ENCODE data around the gene KIF16B.

The KIF16B gene

DNA sequence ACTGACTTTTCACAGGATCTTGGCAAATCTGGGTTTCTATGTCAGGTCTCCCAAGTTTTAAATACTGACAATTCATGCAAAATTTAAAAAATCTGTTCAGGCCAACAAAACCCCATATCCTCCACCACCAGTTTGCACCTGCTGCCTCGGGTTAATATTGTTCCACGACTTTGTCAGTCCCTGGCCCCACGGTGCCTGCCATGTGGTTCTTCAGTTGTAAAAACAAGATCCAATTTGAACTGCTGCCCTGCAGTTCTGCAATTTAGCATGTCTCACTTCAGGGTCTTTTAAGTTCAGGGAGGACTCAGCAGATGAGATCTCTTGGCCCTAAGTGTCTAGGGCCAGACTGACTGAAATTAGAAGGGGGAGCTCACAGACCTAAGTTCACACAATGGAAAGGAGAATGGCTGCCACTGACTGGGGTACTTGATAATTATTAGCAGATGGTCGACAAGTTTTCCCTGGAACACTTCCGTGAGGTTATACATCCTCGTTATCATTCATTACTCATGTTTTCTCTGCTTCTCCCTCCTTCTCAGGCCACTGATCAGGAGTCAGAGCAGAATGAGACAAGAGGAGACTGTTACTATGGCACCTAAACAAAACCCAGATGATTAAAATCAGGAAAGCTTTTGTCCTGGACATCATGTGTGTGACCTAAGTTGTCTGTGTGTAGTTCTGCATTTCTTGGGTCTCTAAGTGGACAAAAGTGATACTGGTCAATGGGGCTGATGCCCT is 223.6 kb downstream of the KIF16B start (continued):
- TF ChIP-seq HOXA7 (CRISPR knock-in tag; IDR thresholded peaks at IDR 0.05; ENCODE audit: borderline replicate concordance) (no peak), ZNF768 (tag by site-specific recombination; IDR thresholded peaks at IDR 0.05) (no peak), ZNF112 (tag by site-specific recombination; IDR thresholded peaks at IDR 0.05) (no peak), EGR2 (tag by site-specific recombination; IDR thresholded peaks at IDR 0.05; ENCODE audit: low read depth) (no peak), ZBTB20 (tag by site-specific recombination; IDR thresholded peaks at IDR 0.05) (no peak), ZNF366 (tag by site-specific recombination; conservative IDR thresholded peaks at IDR 0.05) (no peak)

DNA sequence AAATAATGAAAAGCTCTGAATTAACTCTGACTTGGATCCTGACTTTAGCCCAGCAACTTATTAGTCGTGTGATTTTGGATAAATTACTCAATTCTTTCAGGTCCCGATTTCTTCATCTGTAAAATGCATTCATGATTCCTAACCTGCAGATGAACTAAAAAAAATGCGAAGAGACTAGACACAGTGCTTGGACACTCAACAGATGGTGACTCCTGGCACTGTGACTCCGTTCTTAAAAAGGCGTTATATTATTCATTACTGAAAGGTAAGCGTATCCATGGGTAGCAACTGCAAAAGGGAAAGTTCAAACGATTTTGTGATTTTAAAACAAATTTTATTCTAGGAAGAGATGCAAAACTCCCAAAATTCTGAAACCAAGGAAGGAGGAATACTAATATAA is 226.3 kb downstream of the KIF16B start:
- CTCF ChIA-PET, result no interaction called here

More for the DNA sequence above, 226.3 kb downstream of the KIF16B start:
- Histone ChIP-seq H3K4me1 (ENCODE audit: control insufficient read depth, insufficient read depth, low read length) (no peaks in the 10 kb centered on the region), H3K27ac (ENCODE audit: extremely low read depth, low read depth, low read length) (no peak overlapping the region), H3K9me3 (ENCODE audit: control insufficient read depth, insufficient read depth, low read depth, low read length) (no peaks in the 10 kb centered on the region), H3K36me3 (ENCODE audit: control insufficient read depth in 2 of 2, insufficient read depth in 1 of 2, low read length in 2 of 2) (no peaks in the 10 kb centered on the region), H3K4me3 (ENCODE audit: low read depth, low read length) (no peak overlapping the region)
- TF ChIP-seq ZNF140 (tag by site-specific recombination; IDR thresholded peaks at IDR 0.05) (no peak), ZFP41 (tag by site-specific recombination; IDR thresholded peaks at IDR 0.05; ENCODE audit: borderline replicate concordance) (no peak), ZNF121 (tag by site-specific recombination; IDR thresholded peaks at IDR 0.05) (no peak), REST (tag by site-specific recombination; IDR thresholded peaks at IDR 0.05) (no peak), SP7 (tag by site-specific recombination; IDR thresholded peaks at IDR 0.05) (no peak), PBX3 (CRISPR knock-in tag; IDR thresholded peaks at IDR 0.05) (no peak), ZNF37A (tag by site-specific recombination; IDR thresholded peaks at IDR 0.05) (no peak), ZNF692 (tag by site-specific recombination; IDR thresholded peaks at IDR 0.05) (no peak), ZNF549 (tag by site-specific recombination; IDR thresholded peaks at IDR 0.05) (no peak), TSHZ1 (tag by site-specific recombination; IDR thresholded peaks at IDR 0.05; ENCODE audit: borderline replicate concordance) (no peak), ZNF416 (tag by site-specific recombination; IDR thresholded peaks at IDR 0.05) (no peak)
- TF ChIP-seq, protein P1, sequence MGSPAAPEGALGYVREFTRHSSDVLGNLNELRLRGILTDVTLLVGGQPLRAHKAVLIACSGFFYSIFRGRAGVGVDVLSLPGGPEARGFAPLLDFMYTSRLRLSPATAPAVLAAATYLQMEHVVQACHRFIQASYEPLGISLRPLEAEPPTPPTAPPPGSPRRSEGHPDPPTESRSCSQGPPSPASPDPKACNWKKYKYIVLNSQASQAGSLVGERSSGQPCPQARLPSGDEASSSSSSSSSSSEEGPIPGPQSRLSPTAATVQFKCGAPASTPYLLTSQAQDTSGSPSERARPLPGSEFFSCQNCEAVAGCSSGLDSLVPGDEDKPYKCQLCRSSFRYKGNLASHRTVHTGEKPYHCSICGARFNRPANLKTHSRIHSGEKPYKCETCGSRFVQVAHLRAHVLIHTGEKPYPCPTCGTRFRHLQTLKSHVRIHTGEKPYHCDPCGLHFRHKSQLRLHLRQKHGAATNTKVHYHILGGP (tag by site-specific recombination; IDR thresholded peaks at IDR 0.05), result no peak
- POLR2A ChIA-PET, result no interaction called here

Data from HEK293 (cell line).